Central memory CD8-positive, alpha-beta T cell (primary cell): ENCODE data around the gene P3R3URF.

Source experiments
- ATAC-seq: fragments of 150-1000 bp; cut with Tn5 transposase; replicated peaks from 2 replicates; pipeline ENCODE4 v1.10.0; 2022; ENCODE audit warnings: mild to moderate bottlenecking, moderate FRiP score, moderate number of reproducible peaks; ENCODE audit not compliant: poor library complexity, severe bottlenecking; ENCODE audit errors: extremely low read depth
- DNase-seq, 2 donors: peaks; one replicate each; pipeline ENCODE4 v3.0.0; 2021; ENCODE audit warnings: low spot score in 2 of 2
- H3K27ac Mint-ChIP-seq: one replicate; pipeline ENCODE4 v1.8.0; 2022; ENCODE audit warnings: low read depth, mild to moderate bottlenecking, moderate library complexity, mixed read lengths
- H3K27me3 Mint-ChIP-seq: one replicate; pipeline ENCODE4 v1.8.0; 2022; ENCODE audit warnings: mixed read lengths
- H3K36me3 Mint-ChIP-seq: one replicate; pipeline ENCODE4 v1.8.0; 2022; ENCODE audit warnings: mild to moderate bottlenecking, moderate library complexity, mixed read lengths; ENCODE audit not compliant: insufficient read depth
- H3K4me1 Mint-ChIP-seq: one replicate; pipeline ENCODE4 v1.8.0; 2022; ENCODE audit warnings: mixed read lengths
- H3K4me3 Mint-ChIP-seq: one replicate; pipeline ENCODE4 v1.8.0; 2022; ENCODE audit warnings: mild to moderate bottlenecking, moderate library complexity, mixed read lengths
- H3K9me3 Mint-ChIP-seq: one replicate; pipeline ENCODE4 v1.8.0; 2022; ENCODE audit warnings: mixed read lengths

The P3R3URF gene

GRCh38 chr1:46175243-46175642 is 1.0 kb downstream of the P3R3URF start:
- ATAC-seq (no peak), DNase-seq (no peak)
- Mint-ChIP-seq H3K4me3 (no peak overlapping the region), H3K27me3 (peaks cover 18% of the 10 kb centered on the region), H3K9me3 (no peaks in the 10 kb centered on the region), H3K4me1 (no peaks in the 10 kb centered on the region), H3K36me3 (no peaks in the 10 kb centered on the region), H3K27ac (no peak overlapping the region)

GRCh38 chr1:46174448-46175231 is 1.6 kb downstream of the P3R3URF start, which contains the start of gene TSPAN1:
Gene TSPAN1, plus strand, starts transcription at chr1:46175087. Its CDS starts 6,021 bp downstream, at chr1:46181108.
- Mint-ChIP-seq H3K4me3 (no peak within 1 kb of the TSS), H3K4me1 (no peaks in the 10 kb centered on the region), H3K9me3 (no peaks in the 10 kb centered on the region), H3K27me3 (peaks cover 18% of the 10 kb centered on the region), H3K27ac (no peak within 1 kb of the TSS), H3K36me3 (no peaks in the 10 kb centered on the region)
- DNase-seq = no peak
- no peak for ATAC-seq

- Mint-ChIP-seq H3K27me3 (peaks cover 18% of the 10 kb centered on the region), H3K9me3 (no peaks in the 10 kb centered on the region), H3K4me3 (no peak overlapping the region), H3K36me3 (no peaks in the 10 kb centered on the region), H3K4me1 (no peaks in the 10 kb centered on the region), H3K27ac (no peak overlapping the region)
- DNase-seq = no peak
- no peak for ATAC-seq
Observed at GRCh38 chr1:46173361-46173856, 2.9 kb downstream of the P3R3URF start.

- H3K27ac Mint-ChIP-seq = no peak overlapping the region
- DNase-seq = no peak
- no peaks in the 10 kb centered on the region for H3K9me3 Mint-ChIP-seq
- ATAC-seq = no peak
- H3K27me3 Mint-ChIP-seq = peaks cover 24% of the 10 kb centered on the region
- H3K36me3 Mint-ChIP-seq = no peaks in the 10 kb centered on the region
- H3K4me3 Mint-ChIP-seq = no peak overlapping the region
- H3K4me1 Mint-ChIP-seq = peaks cover 6% of the 10 kb centered on the region
Observed at GRCh38 chr1:46172321-46172720, 4.0 kb downstream of the P3R3URF start.

GRCh38 chr1:46171871-46172270 is 4.4 kb downstream of the P3R3URF start:
- H3K27ac Mint-ChIP-seq = no peak overlapping the region
- H3K4me1 Mint-ChIP-seq = peaks cover 10% of the 10 kb centered on the region
- peaks cover 2% of the 10 kb centered on the region for H3K36me3 Mint-ChIP-seq
- ATAC-seq (no peak), DNase-seq (no peak)
- H3K4me3 Mint-ChIP-seq = no peak overlapping the region
- peaks cover 29% of the 10 kb centered on the region for H3K27me3 Mint-ChIP-seq
- H3K9me3 Mint-ChIP-seq = no peaks in the 10 kb centered on the region

- Mint-ChIP-seq H3K27ac (no peak overlapping the region), H3K4me3 (no peak overlapping the region), H3K36me3 (peaks cover 2% of the 10 kb centered on the region), H3K27me3 (peaks cover 31% of the 10 kb centered on the region), H3K4me1 (peaks cover 15% of the 10 kb centered on the region), H3K9me3 (no peaks in the 10 kb centered on the region)
- DNase-seq (no peak), ATAC-seq (no peak)
Observed at GRCh38 chr1:46171351-46171750, 4.9 kb downstream of the P3R3URF start.

- Mint-ChIP-seq H3K27me3 (peaks cover 31% of the 10 kb centered on the region), H3K4me1 (peaks cover 16% of the 10 kb centered on the region), H3K36me3 (peaks cover 2% of the 10 kb centered on the region), H3K9me3 (no peaks in the 10 kb centered on the region), H3K4me3 (no peak overlapping the region), H3K27ac (no peak overlapping the region)
- DNase-seq (no peak), ATAC-seq (no peak)
Observed at GRCh38 chr1:46169811-46170454, 6.4 kb downstream of the P3R3URF start.

GRCh38 chr1:46168477-46168876 is 7.8 kb downstream of the P3R3URF start:
- Mint-ChIP-seq H3K27me3 (peaks cover 31% of the 10 kb centered on the region), H3K9me3 (no peaks in the 10 kb centered on the region), H3K4me3 (no peak overlapping the region)

GRCh38 chr1:46166521-46167462 is 9.5 kb downstream of the P3R3URF start:
- peak; percentile 56 for ATAC-seq

More at GRCh38 chr1:46168477-46168876, 7.8 kb downstream of the P3R3URF start:
- Mint-ChIP-seq H3K4me1 (peaks cover 16% of the 10 kb centered on the region), H3K36me3 (peaks cover 2% of the 10 kb centered on the region), H3K27ac (no peak overlapping the region)
- DNase-seq = no peak
- no peak for ATAC-seq

GRCh38 chr1:46160212-46160611 is 16.1 kb downstream of the P3R3URF start:
- ATAC-seq (no peak), DNase-seq (no peak)
- H3K4me1 Mint-ChIP-seq = no peaks in the 10 kb centered on the region
- no peak overlapping the region for H3K27ac Mint-ChIP-seq
- no peaks in the 10 kb centered on the region for H3K36me3 Mint-ChIP-seq
- H3K27me3 Mint-ChIP-seq = no peaks in the 10 kb centered on the region
- no peaks in the 10 kb centered on the region for H3K9me3 Mint-ChIP-seq
- H3K4me3 Mint-ChIP-seq = no peak overlapping the region

More at GRCh38 chr1:46166521-46167462, 9.5 kb downstream of the P3R3URF start:
- H3K4me3 Mint-ChIP-seq = peak overlapping the region; percentile 83
- peaks cover 2% of the 10 kb centered on the region for H3K36me3 Mint-ChIP-seq
- no peak for DNase-seq
- no peaks in the 10 kb centered on the region for H3K9me3 Mint-ChIP-seq
- peaks cover 16% of the 10 kb centered on the region for H3K4me1 Mint-ChIP-seq
- peak overlapping the region; percentile 93 for H3K27ac Mint-ChIP-seq
- H3K27me3 Mint-ChIP-seq = peaks cover 24% of the 10 kb centered on the region

- no peak overlapping the region for H3K27ac Mint-ChIP-seq
- no peak overlapping the region for H3K4me3 Mint-ChIP-seq
- DNase-seq (no peak), ATAC-seq (no peak)
- no peaks in the 10 kb centered on the region for H3K27me3 Mint-ChIP-seq
- no peaks in the 10 kb centered on the region for H3K4me1 Mint-ChIP-seq
- no peaks in the 10 kb centered on the region for H3K36me3 Mint-ChIP-seq
- no peaks in the 10 kb centered on the region for H3K9me3 Mint-ChIP-seq
Observed at GRCh38 chr1:46159516-46159915, 16.8 kb downstream of the P3R3URF start.
